Esophagus squamous epithelium (tissue), 4 donors: ENCODE results near the gene PLXNB1.
A peak's percentile ranks its signal among the peaks of the same experiment; 100 is the strongest.

ENCODE experiments used
- POLR2A ChIP-seq, 4 donors: fragments of 450-650 bp; IDR thresholded peaks; one replicate each; pipeline ENCODE4 v1.6.1; 2017; ENCODE audit warnings: antibody characterized with exemption in 4 of 4, mild to moderate bottlenecking in 4 of 4, moderate library complexity in 3 of 4
- TF ChIP-seq, protein P1 (sequence below), 6 experiments: fragments of 450-650 bp in 4 of 6; fragments of 200-600 bp in 2 of 6; sonication (generic) in 2 of 6; IDR thresholded peaks; one replicate each; pipeline ENCODE4 v1.5.1; 2016 to 2019; ENCODE audit warnings: antibody characterized with exemption in 6 of 6, mild to moderate bottlenecking in 4 of 6, moderate library complexity in 4 of 6

DNA sequence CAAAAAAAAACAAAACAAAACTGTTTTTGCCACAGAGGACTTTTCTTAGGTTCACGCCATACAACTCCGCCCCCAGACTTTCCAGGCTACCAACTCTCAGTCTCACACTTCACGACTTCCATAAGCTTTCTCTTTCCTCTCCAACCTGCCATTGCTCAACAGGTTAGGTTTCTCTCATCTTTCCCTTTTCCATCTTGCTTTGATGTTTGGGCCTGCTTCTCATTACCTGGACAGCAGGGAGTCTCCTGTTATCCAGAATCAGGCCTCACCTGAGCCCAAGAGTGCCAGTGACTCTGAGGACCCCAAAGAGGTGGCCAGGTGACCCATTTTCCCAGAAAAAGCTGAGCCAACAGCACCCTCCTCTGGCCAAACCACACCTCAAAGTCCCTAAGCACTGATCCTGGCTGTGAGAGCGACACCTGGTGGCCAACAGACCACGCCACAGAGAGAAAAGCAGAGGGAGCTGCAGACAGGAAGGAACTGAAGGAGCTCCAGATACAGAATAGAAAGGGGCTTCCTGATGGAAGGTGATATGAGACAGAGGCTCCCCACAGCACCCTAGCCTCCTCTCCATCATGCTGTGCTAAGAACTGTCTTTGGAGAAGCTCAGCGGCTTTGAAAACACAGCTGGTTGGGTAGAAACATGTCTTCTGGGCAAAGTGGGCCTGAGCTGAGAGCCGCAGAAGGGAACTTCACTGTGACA lies 6.0 kb upstream of the PLXNB1 start:
- TF ChIP-seq, protein P1, sequence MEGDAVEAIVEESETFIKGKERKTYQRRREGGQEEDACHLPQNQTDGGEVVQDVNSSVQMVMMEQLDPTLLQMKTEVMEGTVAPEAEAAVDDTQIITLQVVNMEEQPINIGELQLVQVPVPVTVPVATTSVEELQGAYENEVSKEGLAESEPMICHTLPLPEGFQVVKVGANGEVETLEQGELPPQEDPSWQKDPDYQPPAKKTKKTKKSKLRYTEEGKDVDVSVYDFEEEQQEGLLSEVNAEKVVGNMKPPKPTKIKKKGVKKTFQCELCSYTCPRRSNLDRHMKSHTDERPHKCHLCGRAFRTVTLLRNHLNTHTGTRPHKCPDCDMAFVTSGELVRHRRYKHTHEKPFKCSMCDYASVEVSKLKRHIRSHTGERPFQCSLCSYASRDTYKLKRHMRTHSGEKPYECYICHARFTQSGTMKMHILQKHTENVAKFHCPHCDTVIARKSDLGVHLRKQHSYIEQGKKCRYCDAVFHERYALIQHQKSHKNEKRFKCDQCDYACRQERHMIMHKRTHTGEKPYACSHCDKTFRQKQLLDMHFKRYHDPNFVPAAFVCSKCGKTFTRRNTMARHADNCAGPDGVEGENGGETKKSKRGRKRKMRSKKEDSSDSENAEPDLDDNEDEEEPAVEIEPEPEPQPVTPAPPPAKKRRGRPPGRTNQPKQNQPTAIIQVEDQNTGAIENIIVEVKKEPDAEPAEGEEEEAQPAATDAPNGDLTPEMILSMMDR (IDR thresholded peaks at IDR 0.05), result peak; percentile 99 to 100 (median 100)
- no peak for TF ChIP-seq POLR2A (IDR thresholded peaks at IDR 0.05)
